Adrenal gland (tissue), 5 donors: Measurements from ENCODE around the gene ARHGAP12.

Experiments used
- POLR2A ChIP-seq, 2 donors: fragments of 450-650 bp; IDR thresholded peaks; one replicate each; pipeline ENCODE4 v1.6.1; 2017; ENCODE audit warnings: antibody characterized with exemption in 2 of 2, mild to moderate bottlenecking in 2 of 2, moderate library complexity in 1 of 2
- TF ChIP-seq, protein P1 (sequence below), 6 experiments: fragments of 450-650 bp in 4 of 6; fragments of 200-600 bp in 2 of 6; sonication (generic) in 1 of 6; IDR thresholded peaks; 1 replicate in 5 of 6; 2 replicates in 1 of 6; pipeline versions ENCODE4 v1.5.1 to v1.8.0; 2016 to 2021; ENCODE audit warnings: antibody characterized with exemption in 6 of 6, mild to moderate bottlenecking in 2 of 6, moderate library complexity in 1 of 6
- donor health status: DM: no; HTN: no; CAD: no.

DNA sequence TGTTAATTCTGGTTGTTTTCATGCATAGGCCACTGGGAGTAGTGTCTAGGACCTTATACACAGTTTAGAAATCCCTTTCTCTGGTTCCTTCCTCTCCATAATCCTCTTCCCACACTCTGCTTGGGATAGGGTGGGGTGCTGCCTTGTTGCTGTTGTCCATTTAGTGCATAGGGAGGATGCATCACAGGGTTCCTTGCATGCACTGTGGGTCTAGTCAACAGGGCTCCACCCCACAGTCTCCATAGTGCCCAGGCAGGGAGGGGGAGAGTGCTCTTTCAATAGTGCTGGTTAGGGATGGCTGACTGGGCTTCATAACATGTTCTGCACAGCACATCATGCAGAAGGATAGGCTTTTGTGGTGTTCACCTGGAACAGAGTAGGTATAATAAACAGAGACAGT lies 81.1 kb downstream of the ARHGAP12 start:
- TF ChIP-seq, protein P1, sequence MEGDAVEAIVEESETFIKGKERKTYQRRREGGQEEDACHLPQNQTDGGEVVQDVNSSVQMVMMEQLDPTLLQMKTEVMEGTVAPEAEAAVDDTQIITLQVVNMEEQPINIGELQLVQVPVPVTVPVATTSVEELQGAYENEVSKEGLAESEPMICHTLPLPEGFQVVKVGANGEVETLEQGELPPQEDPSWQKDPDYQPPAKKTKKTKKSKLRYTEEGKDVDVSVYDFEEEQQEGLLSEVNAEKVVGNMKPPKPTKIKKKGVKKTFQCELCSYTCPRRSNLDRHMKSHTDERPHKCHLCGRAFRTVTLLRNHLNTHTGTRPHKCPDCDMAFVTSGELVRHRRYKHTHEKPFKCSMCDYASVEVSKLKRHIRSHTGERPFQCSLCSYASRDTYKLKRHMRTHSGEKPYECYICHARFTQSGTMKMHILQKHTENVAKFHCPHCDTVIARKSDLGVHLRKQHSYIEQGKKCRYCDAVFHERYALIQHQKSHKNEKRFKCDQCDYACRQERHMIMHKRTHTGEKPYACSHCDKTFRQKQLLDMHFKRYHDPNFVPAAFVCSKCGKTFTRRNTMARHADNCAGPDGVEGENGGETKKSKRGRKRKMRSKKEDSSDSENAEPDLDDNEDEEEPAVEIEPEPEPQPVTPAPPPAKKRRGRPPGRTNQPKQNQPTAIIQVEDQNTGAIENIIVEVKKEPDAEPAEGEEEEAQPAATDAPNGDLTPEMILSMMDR (IDR thresholded peaks at IDR 0.05): no peak
- TF ChIP-seq POLR2A (IDR thresholded peaks at IDR 0.05): no peak
